Hepatocyte (in vitro differentiated cells): ENCODE results near the gene ADH5.
"Not testable (repeated sequence)": the region's sequence is repeated elsewhere in the genome, so short reads cannot be mapped to it uniquely, and the experiment has no call there.

Experiments
- CTCF ChIP-seq: fragments of 200-600 bp; sonication (generic); IDR thresholded peaks from 2 replicates; pipeline ENCODE4 v1.5.1; 2016; ENCODE audit warnings: antibody characterized with exemption, mild to moderate bottlenecking; ENCODE audit not compliant: poor library complexity
- EZH2 ChIP-seq: fragments of 200-600 bp; sonication (generic); IDR thresholded peaks from 2 replicates; pipeline ENCODE4 v1.6.1; 2016; ENCODE audit warnings: antibody characterized with exemption, mild to moderate bottlenecking, borderline replicate concordance
- EZH2phosphoT487 ChIP-seq: fragments of 200-600 bp; sonication (generic); IDR thresholded peaks from one replicate; pipeline ENCODE4 v1.6.1; 2018; ENCODE audit warnings: antibody characterized with exemption, mild to moderate bottlenecking, low read depth, moderate library complexity; ENCODE audit not compliant: unreplicated experiment, severe bottlenecking

DNA sequence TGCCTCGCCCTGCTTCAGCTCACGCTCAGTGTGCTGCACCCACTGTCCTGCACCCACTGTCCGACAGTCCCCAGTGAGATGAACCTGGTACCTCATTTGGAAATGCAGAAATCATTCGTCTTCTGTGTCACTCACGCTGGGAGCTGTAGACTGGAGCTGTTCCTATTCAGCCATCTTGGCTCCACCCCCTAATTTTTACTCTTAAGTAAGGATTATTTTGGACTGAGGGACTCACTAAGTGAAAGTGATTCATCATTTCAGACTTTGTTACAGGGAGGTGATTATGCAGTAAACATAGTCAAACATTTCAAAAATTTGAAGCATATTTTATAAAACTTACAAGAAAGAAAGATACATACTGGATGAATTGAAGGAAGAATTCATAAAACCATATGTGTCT lies 11.2 kb upstream of the ADH5 start:
- not testable (repeated sequence) for TF ChIP-seq CTCF, EZH2, EZH2phosphoT487
